Colonic mucosa (tissue), 4 donors: ENCODE measurements around the gene TBX19. TPM values are rescaled to one million over a fixed set of nuclear protein-coding genes. Genes with fewer than 3 reads are reported as not detected.

Experiments used
- DNase-seq: peaks from one replicate; pipeline ENCODE4 v3.0.0-alpha.2; 2020
- H3K27ac ChIP-seq: fragments of 200-600 bp; one replicate; pipeline ENCODE4 v1.8.0; 2021
- H3K27me3 ChIP-seq: fragments of 200-600 bp; one replicate; pipeline ENCODE4 v1.8.0; 2021
- H3K36me3 ChIP-seq: fragments of 200-600 bp; one replicate; pipeline ENCODE4 v1.8.0; 2021
- H3K4me1 ChIP-seq: fragments of 200-600 bp; one replicate; pipeline ENCODE4 v1.8.0; 2021; ENCODE audit warnings: mild to moderate bottlenecking
- H3K4me3 ChIP-seq: fragments of 200-600 bp; one replicate; pipeline ENCODE4 v1.8.0; 2021
- H3K9ac ChIP-seq, 2 donors: one replicate each; pipeline ENCODE4 v1.7.0; 2013; ENCODE audit warnings: control low read depth in 2 of 2, low read depth in 2 of 2, low read length in 2 of 2
- H3K9me3 ChIP-seq: fragments of 200-600 bp; one replicate; pipeline ENCODE4 v1.8.0; 2021
- CTCF ChIP-seq: fragments of 200-600 bp; IDR thresholded peaks from one replicate; pipeline ENCODE4 v1.8.0; 2022; ENCODE audit warnings: antibody characterized with exemption, mild to moderate bottlenecking
- intact Hi-C: fragments of 100-400 bp; cut with DNase I; formaldehyde crosslinking; loops from one replicate; pipeline ENCODE4 v1.14.1; 2022
- total RNA-seq, 2 donors: library from RNA; stranded (reverse); fragmentation: NEBNext Ultra II Directional in 1 of 2; extraction: Animal tissue kit (Norgen Biotek cat#: 25700) in 1 of 2; gene quantifications; one replicate each; pipeline ENCODE4 v1.2.1, GENCODE V29; 2021
- donor health status: healthy.
- donor health status: DM: no; HTN: no; CAD: no.
- donor health status: DM: no; HTN: no; CAD: no.

Gene TBX19
- total RNA-seq, 2 donors from 2014 or later: 1.5 to 1.6 TPM

GRCh38 chr1:168279253-168279652 lies 1.4 kb upstream of the TBX19 start:
- Histone ChIP-seq H3K4me3 (no peak overlapping the region), H3K36me3 (no peaks in the 10 kb centered on the region), H3K4me1 (no peaks in the 10 kb centered on the region), H3K9ac (no peak overlapping the region), H3K9me3 (no peaks in the 10 kb centered on the region), H3K27me3 (no peaks in the 10 kb centered on the region), H3K27ac (no peak overlapping the region)
- no peak for TF ChIP-seq CTCF
- no peak for DNase-seq
- intact Hi-C loops: no loop called here

- Histone ChIP-seq H3K27ac (no peak overlapping the region), H3K36me3 (no peaks in the 10 kb centered on the region), H3K4me1 (no peaks in the 10 kb centered on the region), H3K9me3 (no peaks in the 10 kb centered on the region), H3K4me3 (no peak overlapping the region), H3K27me3 (no peaks in the 10 kb centered on the region), H3K9ac (no peak overlapping the region)
- TF ChIP-seq CTCF: no peak
- DNase-seq: no peak
- intact Hi-C loops: no loop called here
Measured at GRCh38 chr1:168281603-168282325, 1.1 kb downstream of the TBX19 start.

DNA sequence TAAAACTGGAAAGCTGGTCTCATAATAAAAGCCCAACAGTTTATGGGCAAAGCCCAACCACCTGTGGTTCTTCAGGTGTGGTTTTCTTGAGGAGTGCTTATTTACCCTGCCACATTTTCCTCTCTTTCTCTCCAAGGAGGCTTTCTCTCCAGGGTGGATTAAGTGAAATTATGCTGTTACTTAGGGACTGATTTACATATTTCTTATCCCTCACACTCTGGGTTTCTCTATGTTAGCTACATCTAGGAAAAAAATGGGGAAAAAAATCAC lies 4.8 kb downstream of the TBX19 start:
- Histone ChIP-seq H3K9ac (no peak overlapping the region), H3K27ac (no peak overlapping the region), H3K4me1 (no peaks in the 10 kb centered on the region), H3K4me3 (no peak overlapping the region), H3K27me3 (no peaks in the 10 kb centered on the region), H3K36me3 (no peaks in the 10 kb centered on the region), H3K9me3 (no peaks in the 10 kb centered on the region)
- intact Hi-C loops: no loop called here
- DNase-seq: no peak
- TF ChIP-seq CTCF: no peak

- H3K36me3 ChIP-seq: no peaks in the 10 kb centered on the region
- TF ChIP-seq CTCF: no peak
- no peak overlapping the region for H3K27ac ChIP-seq
- no peak for DNase-seq
- no peaks in the 10 kb centered on the region for H3K9me3 ChIP-seq
- H3K9ac ChIP-seq: no peak overlapping the region
- no peaks in the 10 kb centered on the region for H3K27me3 ChIP-seq
- intact Hi-C loops: no loop called here
- H3K4me3 ChIP-seq: no peak overlapping the region
- H3K4me1 ChIP-seq: no peaks in the 10 kb centered on the region
Measured at GRCh38 chr1:168285971-168286927, 5.6 kb downstream of the TBX19 start.

DNA sequence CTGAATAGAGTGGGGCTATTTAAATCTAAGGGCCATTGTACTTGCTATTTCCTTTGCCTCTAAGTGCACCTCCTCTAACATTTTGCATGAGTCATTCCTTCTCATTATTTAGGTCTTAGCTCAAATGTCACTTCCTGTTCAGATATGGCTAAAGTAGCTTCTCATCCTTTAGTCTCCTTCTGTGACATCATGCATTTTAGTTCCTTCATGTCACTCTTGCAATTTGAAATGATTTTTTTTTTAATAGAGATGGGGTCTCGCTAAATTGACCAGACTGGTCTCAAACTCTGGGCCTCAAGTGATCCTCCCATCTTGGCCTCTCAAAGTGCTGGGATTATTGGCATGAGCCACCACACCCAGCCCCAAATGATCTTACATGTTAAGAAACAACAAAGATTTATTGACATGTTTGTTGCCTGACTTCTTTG lies 6.6 kb downstream of the TBX19 start:
- no peak for TF ChIP-seq CTCF
- Histone ChIP-seq H3K4me1 (no peaks in the 10 kb centered on the region), H3K36me3 (no peaks in the 10 kb centered on the region), H3K9me3 (no peaks in the 10 kb centered on the region), H3K27ac (no peak overlapping the region), H3K4me3 (no peak overlapping the region), H3K27me3 (no peaks in the 10 kb centered on the region), H3K9ac (no peak overlapping the region)
- no peak for DNase-seq
- intact Hi-C loops: no loop called here
